SK-N-SH (cell line): Measurements from ENCODE around the gene PPP1R14B. TPM values are rescaled to one million over a fixed set of nuclear protein-coding genes. Genes with fewer than 3 reads are reported as not detected.

Source experiments
- CTCF ChIA-PET: fragments of 300-600, 350-600 bp; formaldehyde crosslinking; extraction: SDS; loops from one replicate; lab custom pipeline; 2021; lab: Yijun Ruan, JAX
- POLR2A ChIA-PET: fragments of 350-600 bp; sonication (Branson Sonifier 250); formaldehyde crosslinking; extraction: SDS; loops from one replicate; lab custom pipeline; 2020; ENCODE audit warnings: antibody characterized with exemption, inconsistent platforms; lab: Yijun Ruan, JAX
- DNase-seq: peaks from one replicate; pipeline ENCODE4 v3.0.0; 2012
- H2AFZ ChIP-seq: fragments of 200-600 bp; sonication (generic); 2 replicates; pipeline ENCODE4 v1.8.1; 2016; ENCODE audit warnings: antibody characterized with exemption, mild to moderate bottlenecking, low read depth
- H3F3A ChIP-seq: fragments of 200-600 bp; sonication (generic); replicated peaks from 2 replicates; pipeline ENCODE3; 2016; ENCODE audit warnings: antibody characterized with exemption, mild to moderate bottlenecking; ENCODE audit not compliant: insufficient read depth
- H3K27ac ChIP-seq, 2 experiments: fragments of 200-500 bp in 1 of 2; fragments of 200-600 bp in 1 of 2; sonication (Bioruptor generic) in 1 of 2; sonication (generic), shearing (Covaris generic) in 1 of 2; 2 replicates each; pipeline versions ENCODE4 v1.5.1 to v1.6.1; 2014 to 2016; ENCODE audit warnings: low read depth in 2 of 2, inconsistent platforms in 1 of 2, low read length in 1 of 2, mild to moderate bottlenecking in 1 of 2, mixed read lengths in 1 of 2
- H3K27me3 ChIP-seq: fragments of 200-600 bp; sonication (generic), shearing (Covaris generic); 2 replicates; pipeline ENCODE4 v1.6.1; 2016; ENCODE audit warnings: mixed run types; ENCODE audit not compliant: insufficient read depth
- H3K36me3 ChIP-seq, 2 experiments: fragments of 200-500 bp in 1 of 2; fragments of 200-600 bp in 1 of 2; sonication (Bioruptor generic) in 1 of 2; sonication (generic) in 1 of 2; replicated peaks in 1 of 2; 2 replicates each; pipeline versions ENCODE3 to v1.5.1; 2014 to 2016; ENCODE audit warnings: low read length in 1 of 2, mild to moderate bottlenecking in 1 of 2; ENCODE audit not compliant: insufficient read depth in 2 of 2, control insufficient read depth in 1 of 2
- H3K4me1 ChIP-seq, 2 experiments: fragments of 200-500 bp in 1 of 2; fragments of 200-600 bp in 1 of 2; sonication (Bioruptor generic) in 1 of 2; sonication (generic), shearing (Covaris generic) in 1 of 2; 2 replicates each; pipeline versions ENCODE4 v1.5.1 to v1.6.1; 2014 to 2016; ENCODE audit warnings: low read depth in 1 of 2, low read length in 1 of 2, mixed run types in 1 of 2; ENCODE audit not compliant: insufficient read depth in 2 of 2, control insufficient read depth in 1 of 2
- H3K4me2 ChIP-seq: fragments of 200-600 bp; sonication (generic), shearing (Covaris generic); 2 replicates; pipeline ENCODE4 v1.6.1; 2017; ENCODE audit warnings: mixed run types
- H3K4me3 ChIP-seq, 2 experiments: fragments of 200-500 bp in 1 of 2; fragments of 200-600 bp in 1 of 2; sonication (Bioruptor generic) in 1 of 2; sonication (generic), shearing (Covaris generic) in 1 of 2; 2 replicates each; pipeline versions ENCODE4 v1.5.1 to v1.8.1; 2014 to 2016; ENCODE audit warnings: low read depth in 2 of 2, inconsistent platforms in 1 of 2, low read length in 1 of 2, mild to moderate bottlenecking in 1 of 2, mixed read lengths in 1 of 2, moderate library complexity in 1 of 2
- H3K79me2 ChIP-seq: fragments of 200-600 bp; sonication (generic); 2 replicates; pipeline ENCODE4 v1.8.1; 2017; ENCODE audit warnings: mild to moderate bottlenecking; ENCODE audit not compliant: insufficient read depth
- H3K9ac ChIP-seq: fragments of 200-600 bp; sonication (generic); 2 replicates; pipeline ENCODE4 v1.6.1; 2017; ENCODE audit warnings: mixed run types
- H3K9me2 ChIP-seq: fragments of 200-600 bp; sonication (generic); 2 replicates; pipeline ENCODE4 v1.6.1; 2017; ENCODE audit warnings: mixed run types
- H3K9me3 ChIP-seq: fragments of 200-600 bp; sonication (generic); 2 replicates; pipeline ENCODE4 v1.6.1; 2017; ENCODE audit warnings: mixed run types, mild to moderate bottlenecking, moderate library complexity
- H4K20me1 ChIP-seq: fragments of 200-600 bp; sonication (generic); 2 replicates; pipeline ENCODE4 v1.6.1; 2017; ENCODE audit warnings: mild to moderate bottlenecking, mixed run types; ENCODE audit not compliant: insufficient read depth
- ELF1 ChIP-seq: IDR thresholded peaks from 2 replicates; pipeline ENCODE4 v1.4.0; 2012
- FOXM1 ChIP-seq: IDR thresholded peaks from 2 replicates; pipeline ENCODE4 v1.4.0; 2012; ENCODE audit warnings: low read depth, mild to moderate bottlenecking
- GABPA ChIP-seq: IDR thresholded peaks from 2 replicates; pipeline ENCODE4 v1.4.0; 2012; ENCODE audit warnings: low read depth, mild to moderate bottlenecking
- JUND ChIP-seq: IDR thresholded peaks from 2 replicates; pipeline ENCODE4 v1.4.0; 2012
- MEF2A ChIP-seq: IDR thresholded peaks from 2 replicates; pipeline ENCODE4 v1.4.0; 2012; ENCODE audit warnings: low read depth, borderline replicate concordance
- RAD21 ChIP-seq: IDR thresholded peaks from 2 replicates; pipeline ENCODE4 v1.6.1; 2012; ENCODE audit warnings: mild to moderate bottlenecking, low read length
- RCOR1 ChIP-seq: fragments of 150-350 bp; IDR thresholded peaks from 2 replicates; pipeline ENCODE4 v1.6.1; 2017; ENCODE audit warnings: antibody characterized with exemption, low read length
- RFX5 ChIP-seq: IDR thresholded peaks from 2 replicates; pipeline ENCODE4 v1.6.1; 2012; ENCODE audit warnings: mild to moderate bottlenecking, improper control_type of control experiment, low read length
- SMC3 ChIP-seq: IDR thresholded peaks from 2 replicates; pipeline ENCODE4 v1.6.1; 2012; ENCODE audit warnings: low read depth, low read length, improper control_type of control experiment
- TAF1 ChIP-seq: IDR thresholded peaks from 2 replicates; pipeline ENCODE4 v1.6.1; 2012; ENCODE audit warnings: low read depth, mild to moderate bottlenecking, low read length, moderate library complexity, borderline replicate concordance
- YY1 ChIP-seq: IDR thresholded peaks from 2 replicates; pipeline ENCODE4 v1.4.0; 2012; ENCODE audit warnings: low read depth, mild to moderate bottlenecking
- WGBS: methylation state at CpG from one replicate; pipeline ENCODE4 v1.1.6; 2017; ENCODE audit warnings: low lambda C conversion rate; 5-methylcytosine and 5-hydroxymethylcytosine counted together
- polyA plus RNA-seq, 3 experiments: library from polyadenylated mRNA; depleted of rRNA; stranded (reverse); fragments of >200 nt; gene quantifications; 2 replicates each; pipeline ENCODE4 v1.2.3, GENCODE V29; 2012
- TF ChIP-seq, protein P1 (sequence below): IDR thresholded peaks from 2 replicates; pipeline ENCODE4 v1.4.0; 2012; ENCODE audit warnings: low read depth, borderline replicate concordance
- TF ChIP-seq, protein P2 (sequence below): fragments of 200-600 bp; sonication (generic); IDR thresholded peaks from 2 replicates; pipeline ENCODE4 v1.6.1; 2017; ENCODE audit warnings: antibody characterized with exemption, mild to moderate bottlenecking, moderate library complexity
- TF ChIP-seq, protein P3 (sequence below): fragments of 150-350 bp; IDR thresholded peaks from 2 replicates; pipeline ENCODE4 v1.6.1; 2016; ENCODE audit warnings: mild to moderate bottlenecking, low read depth, low read length
- TF ChIP-seq, protein P4 (sequence below): IDR thresholded peaks from 2 replicates; pipeline ENCODE4 v1.4.0; 2012; ENCODE audit warnings: low read depth
- TF ChIP-seq, protein P5 (sequence below): IDR thresholded peaks from 2 replicates; pipeline ENCODE4 v1.6.1; 2012; ENCODE audit warnings: mild to moderate bottlenecking, low read depth, low read length, moderate library complexity
- TF ChIP-seq, protein P6 (sequence below): fragments of 150-350 bp; IDR thresholded peaks from 2 replicates; pipeline ENCODE4 v1.6.1; 2017; ENCODE audit warnings: antibody characterized with exemption, low read length, low read depth, borderline replicate concordance
- TF ChIP-seq, protein P7 (sequence below): IDR thresholded peaks from 2 replicates; pipeline ENCODE4; 2012

PPP1R14B gene, protein sequence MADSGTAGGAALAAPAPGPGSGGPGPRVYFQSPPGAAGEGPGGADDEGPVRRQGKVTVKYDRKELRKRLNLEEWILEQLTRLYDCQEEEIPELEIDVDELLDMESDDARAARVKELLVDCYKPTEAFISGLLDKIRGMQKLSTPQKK
- 373 and 523 TPM in 2 replicates for polyA plus RNA-seq (2012; rRNA removed)
- 330 and 374 TPM in 2 replicates for polyA plus RNA-seq (2012; cell fraction: cytosol; rRNA removed)
- 234 and 283 TPM in 2 replicates for polyA plus RNA-seq (2012; cell fraction: nucleus; rRNA removed)

DNA sequence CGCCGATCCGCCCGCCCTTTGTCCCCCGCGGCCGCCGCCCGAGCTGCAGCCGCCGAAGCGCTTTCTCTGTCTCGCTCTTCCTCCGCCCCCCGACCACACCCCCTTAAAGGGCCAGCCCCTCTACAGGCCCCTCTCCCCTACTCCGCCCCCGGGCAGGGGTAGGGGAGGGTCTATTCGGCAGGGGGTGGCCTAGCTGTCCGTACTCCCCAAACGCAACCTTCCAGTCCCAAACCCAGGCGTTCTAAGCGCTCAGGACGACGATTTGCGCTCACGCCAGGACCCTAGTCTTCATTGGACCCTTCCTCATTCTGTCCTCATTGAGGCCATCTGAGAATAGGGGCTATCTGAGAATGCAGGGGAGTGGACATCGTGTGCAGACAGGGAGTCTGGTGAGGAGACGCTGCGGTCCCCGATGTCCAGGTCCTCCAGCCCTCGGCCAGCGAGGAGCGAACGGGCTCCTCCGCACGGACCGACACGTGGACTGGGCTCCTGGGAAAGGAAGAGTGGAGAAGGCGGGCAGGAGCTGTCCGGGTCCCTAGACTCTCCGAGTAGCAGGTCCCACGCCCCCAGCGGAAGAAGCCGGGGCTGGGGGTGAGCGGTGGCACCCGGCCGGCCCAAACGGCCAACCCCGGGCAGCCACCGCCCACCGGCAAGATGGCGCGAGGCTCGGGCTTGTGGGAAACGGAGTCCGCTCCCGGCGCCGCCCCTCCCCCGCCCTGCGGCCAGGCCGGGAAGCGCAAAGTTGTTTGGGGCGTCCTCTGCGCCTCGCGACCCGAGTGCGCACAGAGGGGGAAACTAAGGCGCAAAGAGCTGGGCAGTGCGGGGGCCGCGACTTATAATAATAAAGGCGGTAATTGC, at the start of gene PPP1R14B:
Gene PPP1R14B, minus strand, starts transcription at position 73 of the 858 bp plus-strand sequence. CDS start 270 bp downstream, outside the sequence.
- no peaks in the 10 kb centered on the region for H3K9me3 ChIP-seq
- peaks cover 9 to 46% of the 10 kb centered on the region in 2 experiments; a peak in 2 of 4 replicates for H3K4me1 ChIP-seq
- H3K27me3 ChIP-seq = no peaks in the 10 kb centered on the region
- H3K79me2 ChIP-seq = peaks cover 49% of the 10 kb centered on the region
- DNase-seq = peak; percentile 95
- peak within 1 kb of the TSS; percentile 72 for H2AFZ ChIP-seq
- H3F3A ChIP-seq = peaks cover 11% of the 10 kb centered on the region
- 1% methylated on average over 36 of the region's 74 CpGs for WGBS
- no peaks in the 10 kb centered on the region for H4K20me1 ChIP-seq
- no peaks in the 10 kb centered on the region for H3K9me2 ChIP-seq
- ChIA-PET CTCF (interaction anchor here (0.7 to 3.4 kb wide), 6 partner anchors 14 to 57 kb away, joined by 3 to 20 read pairs (median 8); partner anchors contain the start of gene ESRRA), POLR2A (interaction anchor here (0.6 to 12.4 kb wide), 6 partner anchors 14 to 126 kb away, joined by 3 to 112 read pairs (median 6); no protein-coding TSS in a partner anchor)
- peaks cover 10 to 14% of the 10 kb centered on the region in 2 experiments for H3K36me3 ChIP-seq
- peak within 1 kb of the TSS; percentile 100 for H3K4me2 ChIP-seq
- peak within 1 kb of the TSS; percentile 91 for H3K9ac ChIP-seq
- H3K4me3 ChIP-seq = peak within 1 kb of the TSS; percentile 92 to 98
- H3K27ac ChIP-seq = peak within 1 kb of the TSS; percentile 96 to 98
- TF ChIP-seq, protein P1, sequence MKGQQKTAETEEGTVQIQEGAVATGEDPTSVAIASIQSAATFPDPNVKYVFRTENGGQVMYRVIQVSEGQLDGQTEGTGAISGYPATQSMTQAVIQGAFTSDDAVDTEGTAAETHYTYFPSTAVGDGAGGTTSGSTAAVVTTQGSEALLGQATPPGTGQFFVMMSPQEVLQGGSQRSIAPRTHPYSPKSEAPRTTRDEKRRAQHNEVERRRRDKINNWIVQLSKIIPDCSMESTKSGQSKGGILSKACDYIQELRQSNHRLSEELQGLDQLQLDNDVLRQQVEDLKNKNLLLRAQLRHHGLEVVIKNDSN = no peak
- TF ChIP-seq GABPA (peak; percentile 60), ELF1 (no peak), RCOR1 (no peak), SMC3 (no peak), YY1 (peak; percentile 96), JUND (no peak), FOXM1 (no peak), MEF2A (no peak), RAD21 (no peak), RFX5 (no peak), TAF1 (peak; percentile 55; the same call in 1 of the 2 replicates)
- TF ChIP-seq, protein P2, sequence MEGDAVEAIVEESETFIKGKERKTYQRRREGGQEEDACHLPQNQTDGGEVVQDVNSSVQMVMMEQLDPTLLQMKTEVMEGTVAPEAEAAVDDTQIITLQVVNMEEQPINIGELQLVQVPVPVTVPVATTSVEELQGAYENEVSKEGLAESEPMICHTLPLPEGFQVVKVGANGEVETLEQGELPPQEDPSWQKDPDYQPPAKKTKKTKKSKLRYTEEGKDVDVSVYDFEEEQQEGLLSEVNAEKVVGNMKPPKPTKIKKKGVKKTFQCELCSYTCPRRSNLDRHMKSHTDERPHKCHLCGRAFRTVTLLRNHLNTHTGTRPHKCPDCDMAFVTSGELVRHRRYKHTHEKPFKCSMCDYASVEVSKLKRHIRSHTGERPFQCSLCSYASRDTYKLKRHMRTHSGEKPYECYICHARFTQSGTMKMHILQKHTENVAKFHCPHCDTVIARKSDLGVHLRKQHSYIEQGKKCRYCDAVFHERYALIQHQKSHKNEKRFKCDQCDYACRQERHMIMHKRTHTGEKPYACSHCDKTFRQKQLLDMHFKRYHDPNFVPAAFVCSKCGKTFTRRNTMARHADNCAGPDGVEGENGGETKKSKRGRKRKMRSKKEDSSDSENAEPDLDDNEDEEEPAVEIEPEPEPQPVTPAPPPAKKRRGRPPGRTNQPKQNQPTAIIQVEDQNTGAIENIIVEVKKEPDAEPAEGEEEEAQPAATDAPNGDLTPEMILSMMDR = no peak; the same call in 1 of the 2 replicates
- TF ChIP-seq, protein P3, sequence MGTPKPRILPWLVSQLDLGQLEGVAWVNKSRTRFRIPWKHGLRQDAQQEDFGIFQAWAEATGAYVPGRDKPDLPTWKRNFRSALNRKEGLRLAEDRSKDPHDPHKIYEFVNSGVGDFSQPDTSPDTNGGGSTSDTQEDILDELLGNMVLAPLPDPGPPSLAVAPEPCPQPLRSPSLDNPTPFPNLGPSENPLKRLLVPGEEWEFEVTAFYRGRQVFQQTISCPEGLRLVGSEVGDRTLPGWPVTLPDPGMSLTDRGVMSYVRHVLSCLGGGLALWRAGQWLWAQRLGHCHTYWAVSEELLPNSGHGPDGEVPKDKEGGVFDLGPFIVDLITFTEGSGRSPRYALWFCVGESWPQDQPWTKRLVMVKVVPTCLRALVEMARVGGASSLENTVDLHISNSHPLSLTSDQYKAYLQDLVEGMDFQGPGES = no peak
- TF ChIP-seq, protein P4, sequence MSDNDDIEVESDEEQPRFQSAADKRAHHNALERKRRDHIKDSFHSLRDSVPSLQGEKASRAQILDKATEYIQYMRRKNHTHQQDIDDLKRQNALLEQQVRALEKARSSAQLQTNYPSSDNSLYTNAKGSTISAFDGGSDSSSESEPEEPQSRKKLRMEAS = peak; percentile 86
- TF ChIP-seq, protein P5, sequence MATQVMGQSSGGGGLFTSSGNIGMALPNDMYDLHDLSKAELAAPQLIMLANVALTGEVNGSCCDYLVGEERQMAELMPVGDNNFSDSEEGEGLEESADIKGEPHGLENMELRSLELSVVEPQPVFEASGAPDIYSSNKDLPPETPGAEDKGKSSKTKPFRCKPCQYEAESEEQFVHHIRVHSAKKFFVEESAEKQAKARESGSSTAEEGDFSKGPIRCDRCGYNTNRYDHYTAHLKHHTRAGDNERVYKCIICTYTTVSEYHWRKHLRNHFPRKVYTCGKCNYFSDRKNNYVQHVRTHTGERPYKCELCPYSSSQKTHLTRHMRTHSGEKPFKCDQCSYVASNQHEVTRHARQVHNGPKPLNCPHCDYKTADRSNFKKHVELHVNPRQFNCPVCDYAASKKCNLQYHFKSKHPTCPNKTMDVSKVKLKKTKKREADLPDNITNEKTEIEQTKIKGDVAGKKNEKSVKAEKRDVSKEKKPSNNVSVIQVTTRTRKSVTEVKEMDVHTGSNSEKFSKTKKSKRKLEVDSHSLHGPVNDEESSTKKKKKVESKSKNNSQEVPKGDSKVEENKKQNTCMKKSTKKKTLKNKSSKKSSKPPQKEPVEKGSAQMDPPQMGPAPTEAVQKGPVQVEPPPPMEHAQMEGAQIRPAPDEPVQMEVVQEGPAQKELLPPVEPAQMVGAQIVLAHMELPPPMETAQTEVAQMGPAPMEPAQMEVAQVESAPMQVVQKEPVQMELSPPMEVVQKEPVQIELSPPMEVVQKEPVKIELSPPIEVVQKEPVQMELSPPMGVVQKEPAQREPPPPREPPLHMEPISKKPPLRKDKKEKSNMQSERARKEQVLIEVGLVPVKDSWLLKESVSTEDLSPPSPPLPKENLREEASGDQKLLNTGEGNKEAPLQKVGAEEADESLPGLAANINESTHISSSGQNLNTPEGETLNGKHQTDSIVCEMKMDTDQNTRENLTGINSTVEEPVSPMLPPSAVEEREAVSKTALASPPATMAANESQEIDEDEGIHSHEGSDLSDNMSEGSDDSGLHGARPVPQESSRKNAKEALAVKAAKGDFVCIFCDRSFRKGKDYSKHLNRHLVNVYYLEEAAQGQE = no peak
- TF ChIP-seq, protein P6, sequence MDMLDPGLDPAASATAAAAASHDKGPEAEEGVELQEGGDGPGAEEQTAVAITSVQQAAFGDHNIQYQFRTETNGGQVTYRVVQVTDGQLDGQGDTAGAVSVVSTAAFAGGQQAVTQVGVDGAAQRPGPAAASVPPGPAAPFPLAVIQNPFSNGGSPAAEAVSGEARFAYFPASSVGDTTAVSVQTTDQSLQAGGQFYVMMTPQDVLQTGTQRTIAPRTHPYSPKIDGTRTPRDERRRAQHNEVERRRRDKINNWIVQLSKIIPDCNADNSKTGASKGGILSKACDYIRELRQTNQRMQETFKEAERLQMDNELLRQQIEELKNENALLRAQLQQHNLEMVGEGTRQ = no peak
- TF ChIP-seq, protein P7, sequence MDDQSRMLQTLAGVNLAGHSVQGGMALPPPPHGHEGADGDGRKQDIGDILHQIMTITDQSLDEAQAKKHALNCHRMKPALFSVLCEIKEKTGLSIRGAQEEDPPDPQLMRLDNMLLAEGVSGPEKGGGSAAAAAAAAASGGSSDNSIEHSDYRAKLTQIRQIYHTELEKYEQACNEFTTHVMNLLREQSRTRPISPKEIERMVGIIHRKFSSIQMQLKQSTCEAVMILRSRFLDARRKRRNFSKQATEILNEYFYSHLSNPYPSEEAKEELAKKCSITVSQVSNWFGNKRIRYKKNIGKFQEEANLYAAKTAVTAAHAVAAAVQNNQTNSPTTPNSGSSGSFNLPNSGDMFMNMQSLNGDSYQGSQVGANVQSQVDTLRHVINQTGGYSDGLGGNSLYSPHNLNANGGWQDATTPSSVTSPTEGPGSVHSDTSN = no peak
